GM13976 (cell line): ENCODE data around the gene ZNF563.
"Not testable (repeated sequence)": the region's sequence is repeated elsewhere in the genome, so short reads cannot be mapped to it uniquely, and the experiment has no call there.

Experiments
- DNase-seq: peaks from one replicate; pipeline ENCODE4 v3.0.0; 2012; ENCODE audit warnings: low spot score
- CTCF ChIP-seq: IDR thresholded peaks from 2 replicates; pipeline ENCODE4 v1.5.1; 2012; ENCODE audit warnings: borderline replicate concordance, mild to moderate bottlenecking; ENCODE audit not compliant: insufficient read depth; ENCODE audit errors: extremely low read depth, missing control alignments, control extremely low read depth
- in situ Hi-C: fragments of 300-500 bp; cut with MboI; formaldehyde crosslinking; loops from one replicate; pipeline ENCODE4 v1.12.0; 2022; ENCODE audit warnings: low sequenced_read_pairs, mixed read lengths, inconsistent platforms; ENCODE audit not compliant: unreplicated experiment

ZNF563 gene

GRCh38 chr19:12333162-12334159 is at the start of gene ZNF563:
Gene ZNF563, minus strand, starts transcription at chr19:12333633. Its CDS starts 151 bp downstream, at chr19:12333482.
- in situ Hi-C loops: no loop called here
- TF ChIP-seq CTCF: no peak
- DNase-seq: peak; percentile 94

DNA sequence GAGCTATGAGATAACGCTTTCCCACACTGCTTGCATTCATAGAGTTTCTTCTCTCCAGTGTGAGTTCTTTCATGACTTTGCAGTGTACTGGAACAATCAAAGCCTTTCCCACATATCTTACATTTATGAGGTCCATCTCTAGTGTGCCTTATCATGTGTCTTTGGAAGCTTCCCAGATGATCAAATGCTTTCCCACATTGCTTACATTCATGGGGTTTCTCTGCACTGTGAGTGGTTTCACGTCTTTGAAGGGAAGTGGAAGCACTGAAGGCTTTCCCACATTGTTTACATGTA is 47.0 kb upstream of the ZNF563 start:
- no peak for DNase-seq
- TF ChIP-seq CTCF: no peak
- in situ Hi-C loops: no loop called here

DNA sequence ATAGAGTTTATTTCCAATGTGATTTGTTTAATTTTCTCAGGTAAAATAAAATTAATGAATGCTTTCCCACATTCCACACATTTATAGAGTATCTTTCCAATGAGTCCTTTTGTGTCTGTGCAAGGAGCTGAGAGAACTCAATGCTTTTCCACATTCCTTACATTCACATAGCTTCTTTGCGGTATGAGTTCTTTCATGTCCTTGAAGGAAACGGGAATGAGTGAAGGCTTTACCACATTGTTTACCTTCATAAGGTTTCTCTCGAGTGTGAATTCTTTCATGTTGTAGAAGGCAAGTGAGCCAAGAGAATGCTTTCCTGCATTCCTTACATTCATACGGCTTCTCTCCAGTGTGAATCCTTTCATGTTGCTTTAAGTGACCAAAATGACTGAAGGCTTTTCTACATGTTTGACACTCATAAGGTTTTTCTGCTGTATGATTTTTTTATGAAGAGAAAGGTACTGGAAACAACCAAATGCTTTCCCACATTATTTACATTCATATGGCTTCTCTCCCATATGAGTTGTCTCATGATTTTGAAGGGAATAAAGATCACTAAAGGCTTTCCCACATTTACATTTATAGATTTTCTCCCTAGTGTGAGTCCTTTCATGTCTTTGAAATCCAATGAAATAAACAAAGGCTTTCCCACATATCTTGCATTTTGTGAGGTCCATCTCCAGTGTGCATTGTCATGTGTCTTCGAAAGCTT is 46.5 kb upstream of the ZNF563 start:
- in situ Hi-C loops: no loop called here
- TF ChIP-seq CTCF: no peak
- no peak for DNase-seq

GRCh38 chr19:12374026-12374425 is 40.6 kb upstream of the ZNF563 start:
- no peak for DNase-seq
- in situ Hi-C loops: no loop called here
- TF ChIP-seq CTCF: no peak

GRCh38 chr19:12365236-12366162 is 32.1 kb upstream of the ZNF563 start, which contains the start of gene ZNF442:
Gene ZNF442, minus strand, starts transcription at chr19:12365683. Its CDS starts 2,052 bp downstream, at chr19:12363631.
- in situ Hi-C loops: no loop called here
- peak; percentile 95 for DNase-seq
- TF ChIP-seq CTCF: peak; percentile 43

DNA sequence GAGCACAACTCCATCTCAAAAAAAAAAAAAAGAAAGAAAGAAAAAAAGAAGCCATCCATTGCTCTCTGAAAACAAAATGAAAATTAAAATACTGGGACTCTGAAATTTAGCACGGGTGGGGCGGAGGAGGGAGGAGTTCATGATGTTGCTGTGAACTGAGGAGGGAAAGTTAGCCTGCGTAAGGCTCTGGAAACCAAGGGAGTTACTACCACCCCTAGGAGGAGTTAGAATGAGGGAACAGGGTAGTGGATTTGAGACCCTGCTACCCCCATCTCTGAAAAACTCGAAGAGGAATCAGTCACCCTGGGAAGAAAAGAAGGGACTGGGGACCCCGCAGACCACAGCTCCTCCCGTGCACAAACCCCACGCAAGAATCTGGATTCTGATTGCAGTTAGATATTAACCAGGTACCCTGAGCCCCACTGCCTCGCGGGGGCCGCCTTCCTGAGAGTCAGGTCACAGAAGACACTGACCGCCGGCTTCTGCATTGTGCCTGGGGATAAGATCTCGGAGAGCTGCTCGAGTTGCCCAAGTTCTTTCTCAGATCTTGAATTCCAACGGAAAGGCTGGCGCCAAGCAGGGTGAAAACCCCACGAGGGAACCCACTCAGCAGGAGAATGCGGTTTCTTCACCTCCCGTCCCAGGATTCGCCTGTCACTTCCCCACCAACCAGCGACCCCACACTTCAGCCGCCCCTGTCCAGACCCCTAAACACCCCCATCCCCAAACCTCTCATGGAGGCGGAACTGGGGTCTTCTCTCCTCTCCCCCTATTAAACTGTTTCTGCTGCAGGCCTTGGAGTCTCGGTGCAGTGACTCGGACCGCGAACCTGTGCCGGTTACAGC is 31.2 kb upstream of the ZNF563 start:
- in situ Hi-C loops: no loop called here

GRCh38 chr19:12362236-12362635 is 28.8 kb upstream of the ZNF563 start:
- DNase-seq, in situ Hi-C loops: not testable (repeated sequence)

More for the DNA sequence above, 31.2 kb upstream of the ZNF563 start:
- DNase-seq: peak; percentile 39
- no peak for TF ChIP-seq CTCF
